Measurements from ENCODE around the gene OXCT1.

GRCh38 chr5:41876678-41877077 lies 6.5 kb upstream of the OXCT1 start:
- TF ChIP-seq, protein P1, sequence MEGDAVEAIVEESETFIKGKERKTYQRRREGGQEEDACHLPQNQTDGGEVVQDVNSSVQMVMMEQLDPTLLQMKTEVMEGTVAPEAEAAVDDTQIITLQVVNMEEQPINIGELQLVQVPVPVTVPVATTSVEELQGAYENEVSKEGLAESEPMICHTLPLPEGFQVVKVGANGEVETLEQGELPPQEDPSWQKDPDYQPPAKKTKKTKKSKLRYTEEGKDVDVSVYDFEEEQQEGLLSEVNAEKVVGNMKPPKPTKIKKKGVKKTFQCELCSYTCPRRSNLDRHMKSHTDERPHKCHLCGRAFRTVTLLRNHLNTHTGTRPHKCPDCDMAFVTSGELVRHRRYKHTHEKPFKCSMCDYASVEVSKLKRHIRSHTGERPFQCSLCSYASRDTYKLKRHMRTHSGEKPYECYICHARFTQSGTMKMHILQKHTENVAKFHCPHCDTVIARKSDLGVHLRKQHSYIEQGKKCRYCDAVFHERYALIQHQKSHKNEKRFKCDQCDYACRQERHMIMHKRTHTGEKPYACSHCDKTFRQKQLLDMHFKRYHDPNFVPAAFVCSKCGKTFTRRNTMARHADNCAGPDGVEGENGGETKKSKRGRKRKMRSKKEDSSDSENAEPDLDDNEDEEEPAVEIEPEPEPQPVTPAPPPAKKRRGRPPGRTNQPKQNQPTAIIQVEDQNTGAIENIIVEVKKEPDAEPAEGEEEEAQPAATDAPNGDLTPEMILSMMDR (IDR thresholded peaks at IDR 0.05; ENCODE audit: low read depth, low read length), result no peak
- no peak for TF ChIP-seq POLR2A (IDR thresholded peaks at IDR 0.05; ENCODE audit: extremely low read depth, insufficient read length)
- TF ChIP-seq, protein P2, sequence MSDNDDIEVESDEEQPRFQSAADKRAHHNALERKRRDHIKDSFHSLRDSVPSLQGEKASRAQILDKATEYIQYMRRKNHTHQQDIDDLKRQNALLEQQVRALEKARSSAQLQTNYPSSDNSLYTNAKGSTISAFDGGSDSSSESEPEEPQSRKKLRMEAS (IDR thresholded peaks at IDR 0.05; ENCODE audit: low read depth, low read length), result no peak
